SK-N-SH (cell line): Measurements from ENCODE around the gene LRRC43. TPM values are rescaled to one million over a fixed set of nuclear protein-coding genes. Genes with fewer than 3 reads are reported as not detected.

Experiments used
- CTCF ChIA-PET: fragments of 300-600, 350-600 bp; formaldehyde crosslinking; extraction: SDS; loops from one replicate; lab custom pipeline; 2021; lab: Yijun Ruan, JAX
- POLR2A ChIA-PET: fragments of 350-600 bp; sonication (Branson Sonifier 250); formaldehyde crosslinking; extraction: SDS; loops from one replicate; lab custom pipeline; 2020; ENCODE audit warnings: antibody characterized with exemption, inconsistent platforms; lab: Yijun Ruan, JAX
- DNase-seq: peaks from one replicate; pipeline ENCODE4 v3.0.0; 2012
- H2AFZ ChIP-seq: fragments of 200-600 bp; sonication (generic); 2 replicates; pipeline ENCODE4 v1.8.1; 2016; ENCODE audit warnings: antibody characterized with exemption, mild to moderate bottlenecking, low read depth
- H3F3A ChIP-seq: fragments of 200-600 bp; sonication (generic); replicated peaks from 2 replicates; pipeline ENCODE3; 2016; ENCODE audit warnings: antibody characterized with exemption, mild to moderate bottlenecking; ENCODE audit not compliant: insufficient read depth
- H3K27ac ChIP-seq, 2 experiments: fragments of 200-500 bp in 1 of 2; fragments of 200-600 bp in 1 of 2; sonication (Bioruptor generic) in 1 of 2; sonication (generic), shearing (Covaris generic) in 1 of 2; 2 replicates each; pipeline versions ENCODE4 v1.5.1 to v1.6.1; 2014 to 2016; ENCODE audit warnings: low read depth in 2 of 2, inconsistent platforms in 1 of 2, low read length in 1 of 2, mild to moderate bottlenecking in 1 of 2, mixed read lengths in 1 of 2
- H3K27me3 ChIP-seq: fragments of 200-600 bp; sonication (generic), shearing (Covaris generic); 2 replicates; pipeline ENCODE4 v1.6.1; 2016; ENCODE audit warnings: mixed run types; ENCODE audit not compliant: insufficient read depth
- H3K36me3 ChIP-seq, 2 experiments: fragments of 200-500 bp in 1 of 2; fragments of 200-600 bp in 1 of 2; sonication (Bioruptor generic) in 1 of 2; sonication (generic) in 1 of 2; replicated peaks in 1 of 2; 2 replicates each; pipeline versions ENCODE3 to v1.5.1; 2014 to 2016; ENCODE audit warnings: low read length in 1 of 2, mild to moderate bottlenecking in 1 of 2; ENCODE audit not compliant: insufficient read depth in 2 of 2, control insufficient read depth in 1 of 2
- H3K4me1 ChIP-seq, 2 experiments: fragments of 200-500 bp in 1 of 2; fragments of 200-600 bp in 1 of 2; sonication (Bioruptor generic) in 1 of 2; sonication (generic), shearing (Covaris generic) in 1 of 2; 2 replicates each; pipeline versions ENCODE4 v1.5.1 to v1.6.1; 2014 to 2016; ENCODE audit warnings: low read depth in 1 of 2, low read length in 1 of 2, mixed run types in 1 of 2; ENCODE audit not compliant: insufficient read depth in 2 of 2, control insufficient read depth in 1 of 2
- H3K4me2 ChIP-seq: fragments of 200-600 bp; sonication (generic), shearing (Covaris generic); 2 replicates; pipeline ENCODE4 v1.6.1; 2017; ENCODE audit warnings: mixed run types
- H3K4me3 ChIP-seq, 2 experiments: fragments of 200-500 bp in 1 of 2; fragments of 200-600 bp in 1 of 2; sonication (Bioruptor generic) in 1 of 2; sonication (generic), shearing (Covaris generic) in 1 of 2; 2 replicates each; pipeline versions ENCODE4 v1.5.1 to v1.8.1; 2014 to 2016; ENCODE audit warnings: low read depth in 2 of 2, inconsistent platforms in 1 of 2, low read length in 1 of 2, mild to moderate bottlenecking in 1 of 2, mixed read lengths in 1 of 2, moderate library complexity in 1 of 2
- H3K79me2 ChIP-seq: fragments of 200-600 bp; sonication (generic); 2 replicates; pipeline ENCODE4 v1.8.1; 2017; ENCODE audit warnings: mild to moderate bottlenecking; ENCODE audit not compliant: insufficient read depth
- H3K9ac ChIP-seq: fragments of 200-600 bp; sonication (generic); 2 replicates; pipeline ENCODE4 v1.6.1; 2017; ENCODE audit warnings: mixed run types
- H3K9me2 ChIP-seq: fragments of 200-600 bp; sonication (generic); 2 replicates; pipeline ENCODE4 v1.6.1; 2017; ENCODE audit warnings: mixed run types
- H3K9me3 ChIP-seq: fragments of 200-600 bp; sonication (generic); 2 replicates; pipeline ENCODE4 v1.6.1; 2017; ENCODE audit warnings: mixed run types, mild to moderate bottlenecking, moderate library complexity
- H4K20me1 ChIP-seq: fragments of 200-600 bp; sonication (generic); 2 replicates; pipeline ENCODE4 v1.6.1; 2017; ENCODE audit warnings: mild to moderate bottlenecking, mixed run types; ENCODE audit not compliant: insufficient read depth
- CHD2 ChIP-seq: fragments of 150-350 bp; IDR thresholded peaks from 2 replicates; pipeline ENCODE4 v1.6.1; 2018; ENCODE audit warnings: low read length; ENCODE audit not compliant: partially characterized antibody
- CTCF ChIP-seq: fragments of 200-600 bp; sonication (generic); IDR thresholded peaks from 2 replicates; pipeline ENCODE4 v1.6.1; 2017; ENCODE audit warnings: antibody characterized with exemption, mild to moderate bottlenecking, moderate library complexity
- FOSL2 ChIP-seq: IDR thresholded peaks from 2 replicates; pipeline ENCODE4 v1.4.0; 2012; ENCODE audit warnings: low read depth, mild to moderate bottlenecking, moderate library complexity, borderline replicate concordance
- NRF1 ChIP-seq: IDR thresholded peaks from 2 replicates; pipeline ENCODE4 v1.6.1; 2012; ENCODE audit warnings: low read depth, mild to moderate bottlenecking, low read length
- REST ChIP-seq: IDR thresholded peaks from 2 replicates; pipeline ENCODE4 v1.6.1; 2012; ENCODE audit warnings: mild to moderate bottlenecking, low read depth, low read length, moderate library complexity
- SMC3 ChIP-seq: IDR thresholded peaks from 2 replicates; pipeline ENCODE4 v1.6.1; 2012; ENCODE audit warnings: low read depth, low read length, improper control_type of control experiment
- TAF1 ChIP-seq: IDR thresholded peaks from 2 replicates; pipeline ENCODE4 v1.6.1; 2012; ENCODE audit warnings: low read depth, mild to moderate bottlenecking, low read length, moderate library complexity, borderline replicate concordance
- TEAD4 ChIP-seq: IDR thresholded peaks from 2 replicates; pipeline ENCODE4 v1.4.0; 2012; ENCODE audit warnings: mild to moderate bottlenecking, borderline replicate concordance; ENCODE audit not compliant: insufficient read depth
- USF2 ChIP-seq: fragments of 150-350 bp; IDR thresholded peaks from 2 replicates; pipeline ENCODE4 v1.6.1; 2017; ENCODE audit warnings: antibody characterized with exemption, low read length, low read depth, borderline replicate concordance
- ZBTB33 ChIP-seq: IDR thresholded peaks from 2 replicates; pipeline ENCODE4 v1.4.0; 2012; ENCODE audit warnings: low read depth, borderline replicate concordance
- WGBS: methylation state at CpG from one replicate; pipeline ENCODE4 v1.1.6; 2017; ENCODE audit warnings: low lambda C conversion rate; 5-methylcytosine and 5-hydroxymethylcytosine counted together
- polyA plus RNA-seq, 3 experiments: library from polyadenylated mRNA; depleted of rRNA; stranded (reverse); fragments of >200 nt; gene quantifications; 2 replicates each; pipeline ENCODE4 v1.2.3, GENCODE V29; 2012

The LRRC43 gene
- polyA plus RNA-seq, 1 of the 3 experiments (the other 2 are of a cell fraction) = 0.94 TPM

DNA sequence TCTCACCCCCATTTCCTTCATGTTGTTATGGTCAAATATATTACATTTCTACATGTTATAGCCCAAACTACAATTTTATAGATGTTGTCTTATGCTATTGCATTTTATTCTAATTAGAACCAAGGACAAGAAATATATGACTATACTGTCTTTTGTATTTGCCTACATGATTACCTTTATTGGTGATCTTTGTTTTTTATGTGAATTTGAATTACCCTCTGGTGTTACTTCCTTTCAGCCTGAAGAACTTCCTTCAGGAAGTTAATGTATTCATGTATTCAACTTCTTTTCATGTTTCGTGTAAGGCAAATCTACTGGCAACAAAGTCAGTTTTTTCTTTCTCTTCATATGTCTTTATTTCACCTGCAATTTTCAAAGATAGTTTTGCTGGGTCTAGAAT lies 11.9 kb downstream of the LRRC43 start:
- 63% methylated on average over 1 of the region's 1 CpG for WGBS
- H3K27me3 ChIP-seq = no peaks in the 10 kb centered on the region
- POLR2A ChIA-PET = no interaction called here
- no peak for DNase-seq
- no peaks in the 10 kb centered on the region for H4K20me1 ChIP-seq
- H3K4me3 ChIP-seq = no peak overlapping the region
- no peak overlapping the region for H3K9ac ChIP-seq
- H2AFZ ChIP-seq = no peak overlapping the region
- H3K79me2 ChIP-seq = no peaks in the 10 kb centered on the region
- TF ChIP-seq CTCF (no peak), NRF1 (no peak), CHD2 (no peak), TAF1 (no peak), TEAD4 (no peak), USF2 (no peak), FOSL2 (no peak), SMC3 (no peak), ZBTB33 (no peak), REST (no peak)
- TF ChIP-seq, all 33 proteins: peak for 0
- no peaks in the 10 kb centered on the region for H3F3A ChIP-seq
- H3K9me2 ChIP-seq = no peaks in the 10 kb centered on the region
- H3K4me2 ChIP-seq = no peak overlapping the region
- CTCF ChIA-PET = interaction anchor here (1.1 to 2.5 kb wide), 3 partner anchors 71 to 161 kb away, joined by 3 to 11 read pairs (median 8); no protein-coding TSS in a partner anchor
- H3K4me1 ChIP-seq = no peaks in the 10 kb centered on the region
- no peaks in the 10 kb centered on the region; the same call in 1 of the 2 replicates for H3K9me3 ChIP-seq
- no peak overlapping the region for H3K27ac ChIP-seq
- H3K36me3 ChIP-seq = no peaks in the 10 kb centered on the region
